ENCODE measurements around the gene MEGF11.

Gene MEGF11

GRCh38 chr15:66089509-66089908 is 164.0 kb downstream of the MEGF11 start:
- no peaks in the 10 kb centered on the region for H3K36me3 ChIP-seq (ENCODE audit: insufficient read depth, low read length)
- no peak overlapping the region for H3K9ac ChIP-seq (ENCODE audit: low read length)
- H3K4me3 ChIP-seq (ENCODE audit: low read depth in 1 of 2, low read length in 2 of 2): no peak overlapping the region
- H3K4me1 ChIP-seq (ENCODE audit: insufficient read depth, low read length): no peaks in the 10 kb centered on the region
- H3K27me3 ChIP-seq (ENCODE audit: control insufficient read depth in 1 of 2, insufficient read depth in 2 of 2, low read length in 2 of 2): no peaks in the 10 kb centered on the region
- no peak overlapping the region for H3K27ac ChIP-seq (ENCODE audit: low read depth, low read length)
- no peaks in the 10 kb centered on the region for H3K9me3 ChIP-seq (ENCODE audit: low read length)

GRCh38 chr15:66089049-66089448 is 164.5 kb downstream of the MEGF11 start:
- Histone ChIP-seq H3K9ac (ENCODE audit: low read length) (no peak overlapping the region), H3K4me1 (ENCODE audit: insufficient read depth, low read length) (no peaks in the 10 kb centered on the region), H3K9me3 (ENCODE audit: low read length) (no peaks in the 10 kb centered on the region), H3K36me3 (ENCODE audit: insufficient read depth, low read length) (no peaks in the 10 kb centered on the region), H3K27me3 (ENCODE audit: control insufficient read depth in 1 of 2, insufficient read depth in 2 of 2, low read length in 2 of 2) (no peaks in the 10 kb centered on the region), H3K4me3 (ENCODE audit: low read depth in 1 of 2, low read length in 2 of 2) (no peak overlapping the region), H3K27ac (ENCODE audit: low read depth, low read length) (no peak overlapping the region)

GRCh38 chr15:66085128-66085527 is 168.4 kb downstream of the MEGF11 start:
- Histone ChIP-seq H3K36me3 (ENCODE audit: insufficient read depth, low read length) (no peaks in the 10 kb centered on the region), H3K27ac (ENCODE audit: low read depth, low read length) (no peak overlapping the region), H3K9ac (ENCODE audit: low read length) (no peak overlapping the region), H3K27me3 (ENCODE audit: control insufficient read depth in 1 of 2, insufficient read depth in 2 of 2, low read length in 2 of 2) (no peaks in the 10 kb centered on the region), H3K4me1 (ENCODE audit: insufficient read depth, low read length) (peaks cover 7% of the 10 kb centered on the region), H3K4me3 (ENCODE audit: low read depth in 1 of 2, low read length in 2 of 2) (no peak overlapping the region), H3K9me3 (ENCODE audit: low read length) (no peaks in the 10 kb centered on the region)

GRCh38 chr15:66084704-66085103 is 168.8 kb downstream of the MEGF11 start:
- H3K9me3 ChIP-seq (ENCODE audit: low read length): no peaks in the 10 kb centered on the region
- no peak overlapping the region for H3K4me3 ChIP-seq (ENCODE audit: low read depth in 1 of 2, low read length in 2 of 2)
- no peak overlapping the region for H3K27ac ChIP-seq (ENCODE audit: low read depth, low read length)
- H3K36me3 ChIP-seq (ENCODE audit: insufficient read depth, low read length): no peaks in the 10 kb centered on the region
- no peaks in the 10 kb centered on the region for H3K27me3 ChIP-seq (ENCODE audit: control insufficient read depth in 1 of 2, insufficient read depth in 2 of 2, low read length in 2 of 2)
- peaks cover 7% of the 10 kb centered on the region for H3K4me1 ChIP-seq (ENCODE audit: insufficient read depth, low read length)
- H3K9ac ChIP-seq (ENCODE audit: low read length): no peak overlapping the region

DNA sequence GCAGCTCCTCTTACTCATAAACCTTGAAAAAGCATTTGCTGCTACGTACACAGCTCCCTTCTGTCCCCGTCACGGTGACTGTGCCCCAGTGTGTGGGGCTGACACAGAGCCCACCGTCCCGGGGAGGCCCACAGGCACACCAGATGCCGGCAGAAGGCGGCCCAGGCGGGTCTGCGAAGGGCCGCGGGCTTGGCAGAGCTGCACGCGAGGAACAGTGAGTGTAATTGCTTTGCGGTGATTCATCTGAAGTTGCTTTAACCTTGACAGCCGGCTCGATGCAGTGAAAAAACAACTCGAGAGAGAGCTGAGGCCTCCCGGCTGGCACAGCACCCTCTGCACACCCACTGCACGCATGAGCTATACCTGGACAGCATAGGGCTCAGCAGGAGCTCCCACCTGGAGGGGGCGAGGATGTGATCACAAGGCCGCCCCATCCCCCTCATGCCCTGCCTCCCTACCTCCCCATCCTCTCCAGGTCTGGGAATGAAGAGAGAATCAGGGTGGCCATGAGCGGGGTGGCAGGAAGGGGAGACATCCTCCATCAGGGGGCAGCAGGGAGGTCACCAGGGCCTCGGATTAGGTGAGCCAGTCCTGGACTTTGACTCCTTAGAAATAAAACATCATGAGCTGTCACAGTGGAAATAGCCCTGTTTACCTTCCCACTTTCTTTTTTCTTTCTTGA is 172.7 kb downstream of the MEGF11 start:
- Histone ChIP-seq H3K27ac (ENCODE audit: low read depth, low read length) (no peak overlapping the region), H3K4me3 (ENCODE audit: low read depth in 1 of 2, low read length in 2 of 2) (no peak overlapping the region), H3K9me3 (ENCODE audit: low read length) (no peaks in the 10 kb centered on the region)

GRCh38 chr15:66078929-66079275 is 174.6 kb downstream of the MEGF11 start:
- Histone ChIP-seq H3K27ac (ENCODE audit: low read depth, low read length) (no peak overlapping the region), H3K27me3 (ENCODE audit: control insufficient read depth in 1 of 2, insufficient read depth in 2 of 2, low read length in 2 of 2) (no peaks in the 10 kb centered on the region), H3K36me3 (ENCODE audit: insufficient read depth, low read length) (no peaks in the 10 kb centered on the region), H3K4me1 (ENCODE audit: insufficient read depth, low read length) (peaks cover 7% of the 10 kb centered on the region), H3K4me3 (ENCODE audit: low read depth in 1 of 2, low read length in 2 of 2) (no peak overlapping the region), H3K9me3 (ENCODE audit: low read length) (no peaks in the 10 kb centered on the region), H3K9ac (ENCODE audit: low read length) (no peak overlapping the region)

More for the DNA sequence above, 172.7 kb downstream of the MEGF11 start:
- H3K4me1 ChIP-seq (ENCODE audit: insufficient read depth, low read length): peaks cover 7% of the 10 kb centered on the region
- H3K9ac ChIP-seq (ENCODE audit: low read length): no peak overlapping the region
- no peaks in the 10 kb centered on the region for H3K36me3 ChIP-seq (ENCODE audit: insufficient read depth, low read length)
- H3K27me3 ChIP-seq (ENCODE audit: control insufficient read depth in 1 of 2, insufficient read depth in 2 of 2, low read length in 2 of 2): no peaks in the 10 kb centered on the region

DNA sequence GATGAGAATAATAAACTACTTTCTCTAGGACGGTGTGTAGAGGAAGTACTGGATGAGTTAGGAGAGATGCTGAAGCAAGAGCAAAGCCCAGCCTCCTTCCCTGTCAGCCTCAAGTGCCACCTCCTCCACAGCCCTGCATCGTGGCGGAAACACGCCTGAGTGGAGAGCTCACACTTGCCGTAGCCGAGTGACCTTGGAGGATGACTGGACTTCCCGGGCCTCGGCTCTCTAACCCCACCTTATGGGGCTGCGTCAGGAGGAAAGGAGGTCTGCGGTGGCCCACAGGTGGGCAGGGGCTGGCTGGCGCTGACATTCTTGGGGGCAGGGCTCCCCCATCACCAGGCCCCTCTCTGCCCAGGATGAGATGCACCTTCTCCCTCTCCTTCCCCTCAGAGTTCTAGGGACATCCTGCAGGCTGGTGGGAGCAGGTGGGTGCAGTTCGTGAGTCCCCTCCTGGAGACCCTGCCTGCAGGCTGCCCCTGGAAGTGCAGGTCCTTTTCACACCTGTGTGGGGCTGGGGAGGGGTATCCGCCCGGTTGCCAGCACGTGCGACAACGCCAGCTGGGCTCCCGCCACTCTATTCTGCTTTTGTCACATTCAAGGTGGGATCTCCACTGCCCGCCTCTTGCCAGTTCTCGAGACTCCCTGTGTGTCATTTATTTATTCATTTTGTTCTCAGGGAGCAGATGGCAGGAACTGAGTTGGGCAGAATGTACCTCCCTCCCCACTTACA is 175.2 kb downstream of the MEGF11 start:
- H3K36me3 ChIP-seq (ENCODE audit: insufficient read depth, low read length): no peaks in the 10 kb centered on the region
- H3K4me1 ChIP-seq (ENCODE audit: insufficient read depth, low read length): peaks cover 7% of the 10 kb centered on the region
- H3K9me3 ChIP-seq (ENCODE audit: low read length): no peaks in the 10 kb centered on the region
- no peaks in the 10 kb centered on the region for H3K27me3 ChIP-seq (ENCODE audit: control insufficient read depth in 1 of 2, insufficient read depth in 2 of 2, low read length in 2 of 2)
- H3K4me3 ChIP-seq (ENCODE audit: low read depth in 1 of 2, low read length in 2 of 2): no peak overlapping the region
- no peak overlapping the region for H3K9ac ChIP-seq (ENCODE audit: low read length)
- H3K27ac ChIP-seq (ENCODE audit: low read depth, low read length): no peak overlapping the region

DNA sequence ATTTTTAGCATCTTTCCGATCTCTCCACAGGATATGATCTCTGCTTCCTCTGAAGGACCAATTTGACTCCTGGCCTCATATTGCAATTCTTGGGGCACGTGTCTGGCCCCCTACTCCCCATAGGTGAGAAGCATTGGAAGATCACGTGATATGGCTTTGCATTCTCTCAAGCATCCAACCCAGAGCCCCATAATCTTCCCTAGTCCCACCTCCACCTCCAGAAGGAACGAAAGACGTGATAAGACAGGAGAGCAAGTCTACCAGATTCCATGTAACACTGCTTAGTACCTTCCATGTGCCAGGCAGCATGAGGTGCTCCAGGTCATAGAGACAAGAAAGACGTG is 176.3 kb downstream of the MEGF11 start:
- peaks cover 7% of the 10 kb centered on the region for H3K4me1 ChIP-seq (ENCODE audit: insufficient read depth, low read length)
- H3K27me3 ChIP-seq (ENCODE audit: control insufficient read depth in 1 of 2, insufficient read depth in 2 of 2, low read length in 2 of 2): no peaks in the 10 kb centered on the region
- no peak overlapping the region for H3K4me3 ChIP-seq (ENCODE audit: low read depth in 1 of 2, low read length in 2 of 2)
- H3K36me3 ChIP-seq (ENCODE audit: insufficient read depth, low read length): no peaks in the 10 kb centered on the region
- H3K9ac ChIP-seq (ENCODE audit: low read length): no peak overlapping the region
- no peak overlapping the region for H3K27ac ChIP-seq (ENCODE audit: low read depth, low read length)
- no peaks in the 10 kb centered on the region for H3K9me3 ChIP-seq (ENCODE audit: low read length)

DNA sequence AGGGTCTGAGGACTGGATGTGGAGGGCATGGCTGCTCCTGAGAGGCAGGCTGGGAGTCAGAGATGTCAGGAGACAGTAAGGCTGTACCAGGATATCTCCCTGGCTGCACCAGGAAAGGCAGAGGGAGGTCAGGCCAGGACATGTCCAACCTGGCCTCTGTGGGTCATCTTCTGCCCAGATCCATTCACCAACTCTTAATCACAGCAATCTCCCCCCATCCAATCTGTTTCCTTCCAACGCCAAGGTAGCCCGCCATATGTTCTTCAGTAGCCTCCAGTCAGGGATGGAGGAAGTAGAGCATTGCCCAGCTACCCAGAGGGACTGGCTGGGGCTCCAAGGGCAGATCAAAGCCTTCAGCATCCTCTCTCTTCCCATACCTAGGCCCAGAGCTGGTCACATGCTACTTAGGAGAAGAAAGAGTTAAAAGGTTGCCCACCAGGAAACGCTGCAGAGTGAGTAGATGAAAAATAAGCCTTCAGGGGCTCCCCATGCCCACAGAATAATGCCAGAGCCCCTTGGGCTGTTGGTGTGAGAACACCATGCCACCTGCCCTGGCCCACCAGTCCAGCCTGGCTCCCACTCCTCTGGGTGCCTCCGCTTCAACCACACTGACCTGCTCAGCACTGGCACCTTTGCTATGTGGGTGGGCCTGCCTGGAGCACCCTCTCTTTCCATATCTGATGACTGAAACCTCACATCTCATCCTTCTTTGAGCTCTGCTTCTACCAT is 176.8 kb downstream of the MEGF11 start:
- H3K9ac ChIP-seq (ENCODE audit: low read length): no peak overlapping the region
- H3K27me3 ChIP-seq (ENCODE audit: control insufficient read depth in 1 of 2, insufficient read depth in 2 of 2, low read length in 2 of 2): no peaks in the 10 kb centered on the region
- H3K27ac ChIP-seq (ENCODE audit: low read depth, low read length): no peak overlapping the region
- no peaks in the 10 kb centered on the region for H3K36me3 ChIP-seq (ENCODE audit: insufficient read depth, low read length)
- H3K4me1 ChIP-seq (ENCODE audit: insufficient read depth, low read length): peaks cover 7% of the 10 kb centered on the region
- no peaks in the 10 kb centered on the region for H3K9me3 ChIP-seq (ENCODE audit: low read length)
- H3K4me3 ChIP-seq (ENCODE audit: low read depth in 1 of 2, low read length in 2 of 2): no peak overlapping the region

GRCh38 chr15:66075947-66076346 is 177.6 kb downstream of the MEGF11 start:
- H3K27me3 ChIP-seq (ENCODE audit: control insufficient read depth in 1 of 2, insufficient read depth in 2 of 2, low read length in 2 of 2): no peaks in the 10 kb centered on the region
- peaks cover 5% of the 10 kb centered on the region for H3K4me1 ChIP-seq (ENCODE audit: insufficient read depth, low read length)
- H3K9me3 ChIP-seq (ENCODE audit: low read length): no peaks in the 10 kb centered on the region
- no peak overlapping the region for H3K4me3 ChIP-seq (ENCODE audit: low read depth in 1 of 2, low read length in 2 of 2)
- no peaks in the 10 kb centered on the region for H3K36me3 ChIP-seq (ENCODE audit: insufficient read depth, low read length)
- no peak overlapping the region for H3K27ac ChIP-seq (ENCODE audit: low read depth, low read length)
- no peak overlapping the region for H3K9ac ChIP-seq (ENCODE audit: low read length)

DNA sequence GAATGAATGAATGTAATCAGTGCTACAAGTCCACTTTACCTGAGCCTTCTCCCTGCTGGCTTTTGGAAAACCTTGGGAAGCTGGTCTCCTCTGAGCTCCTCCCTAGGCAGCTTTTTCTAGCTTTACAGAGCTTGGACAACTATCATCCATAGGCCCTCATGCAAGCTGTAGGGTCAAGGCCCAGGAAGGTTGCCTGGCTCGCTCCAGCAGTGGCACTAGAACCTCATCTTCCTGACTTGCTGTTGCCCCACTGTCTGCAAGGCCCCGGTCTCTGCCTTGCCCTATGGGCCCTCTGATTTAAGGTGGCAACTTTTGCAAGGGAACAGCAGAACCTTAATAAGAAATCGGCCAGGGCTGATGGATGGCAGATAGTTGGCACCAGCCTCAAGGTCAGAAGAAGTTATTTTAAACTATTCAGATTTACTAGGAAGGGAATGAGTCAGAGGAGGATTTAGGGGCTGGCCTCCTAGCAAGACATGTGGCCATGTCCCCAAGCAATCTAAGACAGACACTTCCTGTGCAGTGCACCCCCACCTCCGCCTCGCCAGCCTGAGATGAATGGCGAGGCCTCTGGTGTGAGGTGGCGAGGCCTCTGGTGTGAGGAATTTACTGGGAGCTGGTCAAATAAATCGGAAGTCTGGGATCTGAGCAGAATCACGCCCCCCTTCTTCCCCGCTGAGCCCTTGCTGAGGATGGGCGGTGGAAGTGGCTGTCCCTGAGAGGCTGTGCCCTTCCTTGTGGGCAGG is 180.8 kb downstream of the MEGF11 start:
- Histone ChIP-seq H3K4me3 (ENCODE audit: low read depth in 1 of 2, low read length in 2 of 2) (no peak overlapping the region), H3K9me3 (ENCODE audit: low read length) (no peaks in the 10 kb centered on the region), H3K27me3 (ENCODE audit: control insufficient read depth in 1 of 2, insufficient read depth in 2 of 2, low read length in 2 of 2) (no peaks in the 10 kb centered on the region), H3K36me3 (ENCODE audit: insufficient read depth, low read length) (no peaks in the 10 kb centered on the region), H3K4me1 (ENCODE audit: insufficient read depth, low read length) (no peaks in the 10 kb centered on the region), H3K9ac (ENCODE audit: low read length) (no peak overlapping the region), H3K27ac (ENCODE audit: low read depth, low read length) (no peak overlapping the region)

Data from muscle layer of colon (tissue), 2 donors.